ENCODE data around the gene FRMPD4.
A peak's percentile ranks its signal among the peaks of the same experiment; 100 is the strongest.

Gene FRMPD4

GRCh38 chrX:12554206-12554605 is 415.9 kb downstream of the FRMPD4 start:
- no peak overlapping the region for H3K27ac ChIP-seq
- TF ChIP-seq CTCF (conservative IDR thresholded peaks at IDR 0.05) (no peak), ZFX (IDR thresholded peaks at IDR 0.05) (no peak)

- H3K27ac ChIP-seq = no peak overlapping the region
- TF ChIP-seq CTCF (conservative IDR thresholded peaks at IDR 0.05) = no peak
- no peak for TF ChIP-seq ZFX (IDR thresholded peaks at IDR 0.05)
Measured at GRCh38 chrX:12563121-12563520, 424.8 kb downstream of the FRMPD4 start.

- TF ChIP-seq ZFX (IDR thresholded peaks at IDR 0.05) (no peak), CTCF (conservative IDR thresholded peaks at IDR 0.05) (no peak)
- H3K27ac ChIP-seq = no peak overlapping the region
Measured at GRCh38 chrX:12564221-12564620, 425.9 kb downstream of the FRMPD4 start.

- H3K27ac ChIP-seq = no peak overlapping the region
- TF ChIP-seq CTCF (conservative IDR thresholded peaks at IDR 0.05) (peak; percentile 68), ZFX (IDR thresholded peaks at IDR 0.05) (no peak)
Measured at GRCh38 chrX:12567857-12568256, 429.6 kb downstream of the FRMPD4 start.

GRCh38 chrX:12570859-12571501 is 432.7 kb downstream of the FRMPD4 start:
- no peak overlapping the region for H3K27ac ChIP-seq
- TF ChIP-seq CTCF (conservative IDR thresholded peaks at IDR 0.05) (no peak), ZFX (IDR thresholded peaks at IDR 0.05) (no peak)

GRCh38 chrX:12579311-12579710 is 441.0 kb downstream of the FRMPD4 start:
- no peak for TF ChIP-seq ZFX (IDR thresholded peaks at IDR 0.05)
- no peak overlapping the region for H3K27ac ChIP-seq

GRCh38 chrX:12580548-12580947 is 442.3 kb downstream of the FRMPD4 start:
- TF ChIP-seq CTCF (conservative IDR thresholded peaks at IDR 0.05) (no peak), ZFX (IDR thresholded peaks at IDR 0.05) (no peak)
- H3K27ac ChIP-seq = no peak overlapping the region

- H3K27ac ChIP-seq = no peak overlapping the region
- no peak for TF ChIP-seq ZFX (IDR thresholded peaks at IDR 0.05)
- TF ChIP-seq CTCF (conservative IDR thresholded peaks at IDR 0.05) = no peak
Measured at GRCh38 chrX:12581546-12581945, 443.3 kb downstream of the FRMPD4 start.
